ENCODE measurements around the gene ADGRF3.

DNA sequence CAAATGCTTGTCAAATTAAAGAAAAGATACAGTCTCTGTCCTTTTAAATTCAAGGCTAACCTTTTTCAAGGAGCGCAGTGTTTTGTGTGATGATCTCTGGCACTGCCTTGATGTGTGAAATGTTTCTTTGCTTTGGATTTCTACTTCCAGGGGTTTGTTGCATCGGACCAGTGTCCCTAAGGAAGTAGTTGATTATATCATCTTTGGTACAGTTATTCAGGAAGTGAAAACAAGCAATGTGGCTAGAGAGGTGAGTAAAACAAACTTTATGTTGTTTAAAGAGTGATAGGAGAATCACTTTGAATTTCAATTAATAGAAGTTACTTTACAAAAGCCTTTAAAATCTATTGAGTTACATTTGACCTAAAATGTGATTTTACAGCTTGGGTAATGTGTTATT lies 73.1 kb downstream of the ADGRF3 start:
- TF ChIP-seq TAF1 (IDR thresholded peaks at IDR 0.05; ENCODE audit: low read depth, low read length) (no peak), BRCA1 (IDR thresholded peaks at IDR 0.05; ENCODE audit: low read depth, low read length) (no peak)
